SJCRH30 (cell line): Measurements from ENCODE around the gene CARD14. TPM values are rescaled to one million over a fixed set of nuclear protein-coding genes. Genes with fewer than 3 reads are reported as not detected.

Experiments
- DNase-seq, 2 experiments: peaks; one replicate each; pipeline ENCODE4 v3.0.0-alpha.2; 2015 to 2020
- H3K27ac ChIP-seq: fragments of 250-450 bp; sonication (Bioruptor Pico); 2 replicates; pipeline ENCODE4 v1.5.1; 2020; ENCODE audit warnings: mild to moderate bottlenecking, moderate library complexity
- H3K27me3 ChIP-seq: fragments of 250-450 bp; sonication (Bioruptor Pico); 2 replicates; pipeline ENCODE4 v1.5.1; 2020; ENCODE audit warnings: mild to moderate bottlenecking, moderate library complexity
- H3K36me3 ChIP-seq: fragments of 250-450 bp; sonication (Bioruptor Pico); 2 replicates; pipeline ENCODE4 v1.5.1; 2020; ENCODE audit warnings: mild to moderate bottlenecking, moderate library complexity
- H3K4me1 ChIP-seq: fragments of 250-450 bp; sonication (Bioruptor Pico); 2 replicates; pipeline ENCODE4 v1.5.1; 2020; ENCODE audit warnings: mild to moderate bottlenecking, moderate library complexity
- H3K4me3 ChIP-seq: fragments of 250-450 bp; sonication (Bioruptor Pico); 2 replicates; pipeline ENCODE4 v1.5.1; 2020; ENCODE audit warnings: mild to moderate bottlenecking, moderate library complexity
- H3K9me3 ChIP-seq: fragments of 250-450 bp; sonication (Bioruptor Pico); replicated peaks from 2 replicates; pipeline ENCODE4 v1.5.1; 2020; ENCODE audit warnings: mild to moderate bottlenecking, moderate library complexity
- total RNA-seq: library from RNA; depleted of rRNA; stranded (reverse); fragments of >200 nt; shearing (Covaris generic); gene quantifications from 2 replicates; pipeline ENCODE4 v1.2.3, GENCODE V29; 2014

The CARD14 gene
- total RNA-seq, 1 experiment from 2014 or later = 0.32 TPM

GRCh38 chr17:80164185-80164584 lies 5.6 kb upstream of the CARD14 start:
- Histone ChIP-seq H3K36me3 (no peaks in the 10 kb centered on the region), H3K27ac (no peak overlapping the region), H3K27me3 (peaks cover 11% of the 10 kb centered on the region), H3K9me3 (no peaks in the 10 kb centered on the region), H3K4me1 (peaks cover 5% of the 10 kb centered on the region; the same call in 1 of the 2 replicates), H3K4me3 (no peak overlapping the region)
- DNase-seq = peak in 1 of 2 experiments; percentile 44

- H3K4me1 ChIP-seq = peaks cover 5% of the 10 kb centered on the region; the same call in 1 of the 2 replicates
- DNase-seq = no peak
- H3K9me3 ChIP-seq = no peaks in the 10 kb centered on the region
- H3K27ac ChIP-seq = no peak overlapping the region
- no peak overlapping the region for H3K4me3 ChIP-seq
- no peaks in the 10 kb centered on the region for H3K36me3 ChIP-seq
- peaks cover 6% of the 10 kb centered on the region for H3K27me3 ChIP-seq
Measured at GRCh38 chr17:80166446-80166845, 3.4 kb upstream of the CARD14 start.

GRCh38 chr17:80168371-80168770 lies 1.5 kb upstream of the CARD14 start:
- no peak overlapping the region for H3K27ac ChIP-seq
- peak; percentile 48 to 65 for DNase-seq
- H3K27me3 ChIP-seq = peaks cover 6% of the 10 kb centered on the region
- no peaks in the 10 kb centered on the region for H3K36me3 ChIP-seq
- H3K4me1 ChIP-seq = peaks cover 5% of the 10 kb centered on the region; the same call in 1 of the 2 replicates
- no peaks in the 10 kb centered on the region for H3K9me3 ChIP-seq
- no peak overlapping the region for H3K4me3 ChIP-seq

- no peaks in the 10 kb centered on the region for H3K36me3 ChIP-seq
- no peak for DNase-seq
- H3K27ac ChIP-seq = no peak overlapping the region
- peaks cover 3% of the 10 kb centered on the region for H3K27me3 ChIP-seq
- H3K9me3 ChIP-seq = no peaks in the 10 kb centered on the region
- H3K4me3 ChIP-seq = no peak overlapping the region
- H3K4me1 ChIP-seq = peaks cover 5% of the 10 kb centered on the region; the same call in 1 of the 2 replicates
Measured at GRCh38 chr17:80169107-80169506, 723 bp upstream of the CARD14 start.

DNA sequence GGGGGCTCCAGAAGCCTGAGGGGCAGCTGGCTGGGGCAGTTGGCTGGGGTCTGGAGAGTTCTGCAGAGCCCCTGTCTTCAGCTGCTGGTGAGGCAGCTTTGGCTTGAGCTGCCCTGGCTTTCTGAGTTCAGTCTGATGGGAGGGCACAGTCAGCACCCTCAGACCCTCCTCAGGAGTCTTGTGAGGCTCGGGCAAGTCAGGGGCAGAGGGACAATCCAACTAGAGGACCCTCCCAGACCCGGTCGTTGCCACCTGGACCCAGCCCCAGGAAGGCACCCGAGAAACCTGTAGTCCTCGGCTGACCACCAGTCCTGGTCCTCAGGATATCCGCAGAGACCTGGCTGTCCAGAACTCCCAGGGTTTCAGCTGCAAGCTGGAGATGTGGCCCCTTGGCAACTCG lies 1.9 kb downstream of the CARD14 start:
- DNase-seq = no peak

DNA sequence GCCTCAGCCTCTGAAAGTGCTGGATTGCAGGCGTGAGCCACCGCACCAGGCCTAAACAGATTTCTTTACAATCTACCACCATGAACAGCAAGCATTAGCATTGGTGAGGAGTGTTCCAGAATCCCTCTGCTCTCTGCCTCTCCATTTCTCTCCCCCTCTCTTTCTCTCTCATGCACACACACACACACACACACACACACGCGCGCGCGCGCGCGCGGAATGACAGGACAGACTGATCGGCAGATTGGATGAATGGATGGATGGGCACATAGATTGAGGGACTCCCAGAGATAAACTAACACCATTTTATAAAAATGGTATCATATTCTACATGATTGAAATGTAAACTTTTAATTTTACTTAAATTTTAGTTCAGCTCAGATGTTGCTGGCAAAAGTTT lies 3.3 kb downstream of the CARD14 start:
- Histone ChIP-seq H3K9me3 (no peaks in the 10 kb centered on the region), H3K27me3 (no peaks in the 10 kb centered on the region; the same call in 1 of the 2 replicates), H3K36me3 (no peaks in the 10 kb centered on the region), H3K27ac (no peak overlapping the region), H3K4me3 (no peak overlapping the region), H3K4me1 (peaks cover 14% of the 10 kb centered on the region; the same call in 1 of the 2 replicates)
- DNase-seq = no peak

More for the DNA sequence above, 1.9 kb downstream of the CARD14 start:
- Histone ChIP-seq H3K4me1 (peaks cover 11% of the 10 kb centered on the region; the same call in 1 of the 2 replicates), H3K27me3 (no peaks in the 10 kb centered on the region; the same call in 1 of the 2 replicates), H3K36me3 (no peaks in the 10 kb centered on the region), H3K9me3 (no peaks in the 10 kb centered on the region), H3K27ac (no peak overlapping the region), H3K4me3 (no peak overlapping the region)

DNA sequence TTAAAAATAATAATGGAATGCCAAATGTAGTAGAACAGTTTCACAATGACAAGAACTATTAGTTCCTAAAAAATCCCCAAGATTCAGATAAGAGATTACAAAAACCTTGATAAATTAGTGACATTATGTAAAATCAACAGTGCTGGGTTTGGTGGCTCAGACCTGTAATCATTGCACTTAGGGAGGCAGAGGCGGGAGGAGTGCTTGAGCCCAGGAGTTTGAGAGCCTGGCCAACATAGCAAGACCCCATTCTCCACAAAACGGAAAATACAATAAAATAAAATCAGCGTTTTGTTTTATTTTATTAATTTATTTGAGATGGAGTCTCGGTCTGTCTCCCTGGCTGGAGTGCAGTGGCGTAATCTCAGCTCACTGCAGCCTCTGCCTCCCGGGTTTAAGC lies 4.1 kb downstream of the CARD14 start:
- Histone ChIP-seq H3K36me3 (no peaks in the 10 kb centered on the region), H3K4me1 (peaks cover 16% of the 10 kb centered on the region), H3K4me3 (no peak overlapping the region), H3K27ac (no peak overlapping the region), H3K9me3 (no peaks in the 10 kb centered on the region), H3K27me3 (no peaks in the 10 kb centered on the region; the same call in 1 of the 2 replicates)
- no peak for DNase-seq

GRCh38 chr17:80176757-80177156 lies 6.9 kb downstream of the CARD14 start:
- no peak overlapping the region for H3K27ac ChIP-seq
- DNase-seq = no peak
- peaks cover 22% of the 10 kb centered on the region for H3K4me1 ChIP-seq
- H3K9me3 ChIP-seq = no peaks in the 10 kb centered on the region
- H3K4me3 ChIP-seq = no peak overlapping the region
- H3K27me3 ChIP-seq = no peaks in the 10 kb centered on the region; the same call in 1 of the 2 replicates
- no peaks in the 10 kb centered on the region for H3K36me3 ChIP-seq

GRCh38 chr17:80177986-80178595 lies 8.3 kb downstream of the CARD14 start:
- no peak overlapping the region for H3K4me3 ChIP-seq
- H3K36me3 ChIP-seq = no peaks in the 10 kb centered on the region
- H3K4me1 ChIP-seq = peaks cover 22% of the 10 kb centered on the region
- no peaks in the 10 kb centered on the region; the same call in 1 of the 2 replicates for H3K27me3 ChIP-seq
- DNase-seq = peak in 1 of 2 experiments; percentile 48
- no peak overlapping the region for H3K27ac ChIP-seq
- H3K9me3 ChIP-seq = no peaks in the 10 kb centered on the region

- Histone ChIP-seq H3K36me3 (no peaks in the 10 kb centered on the region), H3K4me1 (peaks cover 22% of the 10 kb centered on the region), H3K9me3 (no peaks in the 10 kb centered on the region), H3K4me3 (no peak overlapping the region), H3K27ac (no peak overlapping the region), H3K27me3 (peaks cover 4% of the 10 kb centered on the region)
- no peak for DNase-seq
Measured at GRCh38 chr17:80180192-80180591, 10.4 kb downstream of the CARD14 start.

- peaks cover 16% of the 10 kb centered on the region for H3K27me3 ChIP-seq
- H3K4me1 ChIP-seq = peaks cover 17% of the 10 kb centered on the region
- H3K27ac ChIP-seq = no peak overlapping the region
- no peak overlapping the region for H3K4me3 ChIP-seq
- no peak for DNase-seq
- H3K36me3 ChIP-seq = no peaks in the 10 kb centered on the region
- H3K9me3 ChIP-seq = no peaks in the 10 kb centered on the region
Measured at GRCh38 chr17:80181431-80181830, 11.6 kb downstream of the CARD14 start.

DNA sequence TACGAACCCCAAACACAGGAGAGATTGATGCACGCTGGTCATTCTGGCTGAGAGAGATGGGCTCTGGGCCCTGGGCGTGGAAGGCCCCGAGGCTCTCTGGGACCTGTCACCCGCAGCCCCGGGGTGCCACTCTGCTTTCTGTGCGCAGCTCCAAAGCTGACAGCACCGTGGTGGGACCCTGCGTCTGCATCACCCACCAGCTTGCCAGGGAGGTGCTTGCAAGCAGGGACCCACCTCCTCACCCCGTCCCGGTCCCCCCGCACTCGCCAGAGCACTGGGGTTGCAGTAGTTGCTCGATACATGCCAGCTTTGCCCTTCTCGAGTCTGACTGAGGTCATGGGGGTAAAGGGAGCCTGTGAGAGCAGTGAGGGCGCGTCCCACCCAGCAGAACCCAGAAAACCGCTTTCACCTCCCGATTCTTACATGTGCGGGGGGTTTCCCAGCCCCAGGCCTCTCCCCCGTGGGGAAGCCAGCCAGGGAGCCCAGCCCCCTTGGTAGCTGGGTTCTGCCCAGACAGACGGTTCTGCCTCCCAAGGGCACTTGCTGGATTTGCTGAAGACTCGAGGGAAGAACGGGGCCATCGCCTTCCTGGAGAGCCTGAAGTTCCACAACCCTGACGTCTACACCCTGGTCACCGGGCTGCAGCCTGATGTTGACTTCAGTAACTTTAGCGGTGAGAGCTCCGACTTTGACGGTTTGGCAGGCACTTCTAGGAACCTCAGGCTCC lies 12.5 kb downstream of the CARD14 start:
- Histone ChIP-seq H3K27ac (no peak overlapping the region), H3K4me3 (no peak overlapping the region), H3K4me1 (peaks cover 17% of the 10 kb centered on the region), H3K9me3 (no peaks in the 10 kb centered on the region), H3K27me3 (peaks cover 25% of the 10 kb centered on the region), H3K36me3 (no peaks in the 10 kb centered on the region)
- no peak for DNase-seq

- Histone ChIP-seq H3K27ac (no peak overlapping the region), H3K9me3 (no peaks in the 10 kb centered on the region), H3K27me3 (peaks cover 30% of the 10 kb centered on the region), H3K36me3 (no peaks in the 10 kb centered on the region), H3K4me1 (peaks cover 15% of the 10 kb centered on the region), H3K4me3 (no peak overlapping the region)
- no peak for DNase-seq
Measured at GRCh38 chr17:80182845-80183223, 13.0 kb downstream of the CARD14 start.

GRCh38 chr17:80183581-80184422 lies 14.0 kb downstream of the CARD14 start:
- Histone ChIP-seq H3K4me1 (peaks cover 7% of the 10 kb centered on the region), H3K27ac (no peak overlapping the region), H3K27me3 (peaks cover 39% of the 10 kb centered on the region), H3K36me3 (no peaks in the 10 kb centered on the region), H3K4me3 (no peak overlapping the region), H3K9me3 (no peaks in the 10 kb centered on the region)
- DNase-seq = no peak

DNA sequence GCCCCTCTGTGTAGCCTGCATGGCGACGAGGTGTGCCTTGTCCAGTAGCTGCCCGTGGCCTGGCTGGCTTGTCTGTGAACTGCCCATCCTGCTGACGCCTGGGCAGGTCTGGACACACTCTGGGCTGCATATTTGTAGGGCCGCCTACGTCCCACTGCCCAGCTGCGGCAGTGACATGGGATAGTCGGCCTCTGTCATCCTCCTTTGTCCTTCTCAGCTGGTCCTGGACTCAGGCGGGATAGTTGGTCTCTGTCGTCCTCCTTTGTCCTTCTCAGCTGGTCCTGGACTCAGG lies 14.5 kb downstream of the CARD14 start:
- no peak for DNase-seq
- Histone ChIP-seq H3K27me3 (peaks cover 41% of the 10 kb centered on the region), H3K36me3 (no peaks in the 10 kb centered on the region), H3K4me3 (no peak overlapping the region), H3K9me3 (no peaks in the 10 kb centered on the region), H3K4me1 (peaks cover 1% of the 10 kb centered on the region; the same call in 1 of the 2 replicates), H3K27ac (no peak overlapping the region)
